ENCODE data around the gene NAALADL2.
"Not testable (repeated sequence)": the region's sequence is repeated elsewhere in the genome, so short reads cannot be mapped to it uniquely, and the experiment has no call there.

NAALADL2 gene

DNA sequence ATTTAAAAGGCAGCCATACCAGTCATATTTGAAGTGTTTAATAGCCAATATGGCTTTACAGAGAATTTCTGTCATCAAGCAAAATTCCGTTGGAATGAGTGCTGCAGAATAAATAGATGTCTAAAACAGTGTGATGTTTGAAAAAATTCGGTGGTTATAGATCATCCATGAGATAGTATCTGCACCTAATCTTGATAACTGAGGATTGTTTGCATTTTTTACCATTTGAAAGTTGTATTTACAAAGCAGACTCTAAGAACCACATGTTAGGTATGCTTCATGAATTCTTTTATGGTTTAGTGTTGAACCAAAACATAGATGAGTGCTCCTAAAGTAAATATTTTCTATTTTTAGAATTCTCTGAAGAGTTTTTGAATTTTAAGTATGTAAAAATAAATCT is 476.1 kb downstream of the NAALADL2 start:
- peak in 1 of 2 experiments; percentile 10 for DNase-seq

DNA sequence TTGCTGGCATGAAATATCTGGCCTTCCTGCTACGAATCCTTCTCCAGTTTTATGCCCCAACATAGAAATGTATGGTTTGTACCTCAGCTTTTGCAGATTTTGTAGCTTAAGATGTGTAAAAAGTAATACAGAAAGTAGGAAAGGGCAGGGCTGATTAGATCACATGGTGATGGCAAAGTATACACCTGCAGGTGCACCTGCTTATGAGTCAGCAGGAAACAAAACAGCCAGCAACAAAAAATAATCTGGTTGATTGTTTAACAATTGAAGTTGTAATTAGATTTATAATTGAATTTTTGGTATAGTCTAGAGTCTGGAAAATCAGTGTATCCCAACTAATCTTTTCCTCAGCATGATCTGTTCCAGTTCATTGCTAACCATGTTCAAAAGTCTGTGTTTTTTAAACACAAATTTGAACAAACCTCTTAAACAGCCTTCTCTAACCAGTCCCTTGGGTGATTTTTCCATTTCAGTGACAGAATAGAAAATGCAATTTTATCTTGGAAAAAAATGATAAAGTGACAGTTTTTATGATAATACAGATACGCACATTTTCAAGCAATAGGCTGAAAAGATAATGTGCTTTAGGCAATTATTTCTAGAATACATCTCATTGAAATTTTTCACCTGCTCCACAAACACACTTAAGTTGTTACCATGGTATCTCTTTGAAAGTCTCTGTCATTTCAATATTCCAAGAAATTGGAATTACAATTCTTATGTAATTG is 477.4 kb downstream of the NAALADL2 start:
- DNase-seq = no peak

DNA sequence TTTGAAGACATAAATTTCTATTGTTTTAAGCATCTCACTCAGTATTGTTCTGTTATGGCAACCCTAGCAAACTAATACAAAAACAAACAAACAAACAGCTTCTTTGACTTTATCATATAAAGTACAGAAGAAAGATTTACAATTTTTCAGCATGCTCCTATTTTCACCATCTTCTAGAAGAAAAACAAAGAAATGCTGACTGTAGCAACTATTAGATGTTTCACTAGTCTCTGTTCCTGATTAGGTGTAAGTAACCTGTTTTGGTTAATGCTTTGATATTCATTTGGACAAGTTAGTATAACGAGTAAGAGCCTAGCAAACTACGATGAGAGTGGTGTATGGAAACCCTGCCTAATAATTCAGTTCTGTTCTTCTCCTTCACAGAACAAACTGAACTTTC is 478.5 kb downstream of the NAALADL2 start:
- no peak for DNase-seq

- DNase-seq = no peak
Measured at GRCh38 chr3:175338775-175339535, 479.8 kb downstream of the NAALADL2 start.

- DNase-seq = no peak
Measured at GRCh38 chr3:175340338-175341015, 481.3 kb downstream of the NAALADL2 start.

- DNase-seq = no peak
Measured at GRCh38 chr3:175342196-175342595, 483.1 kb downstream of the NAALADL2 start.

GRCh38 chr3:175343946-175344345 is 484.8 kb downstream of the NAALADL2 start:
- no peak for DNase-seq

DNA sequence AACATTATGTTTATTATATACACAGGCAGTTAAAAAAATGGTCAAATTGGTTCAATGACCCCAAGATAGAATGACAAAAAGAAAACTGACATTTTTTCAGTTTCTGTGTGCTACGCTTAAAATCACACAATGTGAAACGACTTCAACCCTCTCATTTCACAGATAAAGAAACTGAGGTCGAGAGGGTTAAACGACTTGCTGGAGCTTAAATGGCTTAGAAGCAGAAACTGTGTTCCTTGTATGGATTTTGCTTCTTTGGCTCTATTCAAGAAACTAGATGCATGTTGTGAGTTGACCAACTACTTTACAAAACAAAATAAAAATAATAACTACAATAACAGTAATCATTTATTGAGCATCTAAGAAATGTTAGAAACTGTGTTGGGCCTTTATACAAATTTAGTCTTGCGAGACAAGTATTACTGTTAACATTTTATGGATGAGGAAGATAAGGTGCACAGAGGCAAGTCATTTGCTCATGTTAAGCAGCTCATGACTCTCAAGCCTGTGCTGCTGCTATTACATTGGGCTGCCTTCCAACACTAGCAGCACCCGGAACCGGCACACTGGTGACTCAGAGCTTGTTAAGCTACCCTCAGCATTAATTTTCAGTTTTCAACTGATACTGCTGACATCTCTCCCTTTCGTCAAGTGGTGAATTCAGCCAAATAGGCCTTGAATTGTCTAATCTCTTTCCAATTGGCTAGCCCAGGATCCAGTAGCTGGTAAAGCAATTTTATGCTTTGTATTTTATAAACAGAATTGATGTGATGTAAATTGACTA is 487.6 kb downstream of the NAALADL2 start:
- no peak for DNase-seq

DNA sequence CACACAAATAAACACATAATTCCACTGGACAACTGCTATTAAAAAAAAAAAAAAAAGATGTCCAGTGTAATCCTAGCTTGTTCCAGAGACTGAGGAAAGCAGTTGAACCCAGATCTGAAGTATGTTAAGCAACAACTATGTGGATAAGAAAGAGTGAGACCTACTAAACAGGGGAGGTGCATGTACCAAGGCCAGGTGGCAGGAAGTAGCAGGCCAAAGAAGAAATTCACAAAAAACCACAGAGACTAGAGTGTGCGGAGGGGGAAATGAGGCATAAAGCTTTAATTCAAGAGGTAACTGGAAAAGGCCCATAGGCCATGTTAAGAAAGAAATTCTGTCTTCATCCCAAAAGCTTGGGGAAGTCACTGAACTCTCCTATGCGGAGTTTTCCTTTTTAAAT is 490.0 kb downstream of the NAALADL2 start:
- no peak for DNase-seq

DNA sequence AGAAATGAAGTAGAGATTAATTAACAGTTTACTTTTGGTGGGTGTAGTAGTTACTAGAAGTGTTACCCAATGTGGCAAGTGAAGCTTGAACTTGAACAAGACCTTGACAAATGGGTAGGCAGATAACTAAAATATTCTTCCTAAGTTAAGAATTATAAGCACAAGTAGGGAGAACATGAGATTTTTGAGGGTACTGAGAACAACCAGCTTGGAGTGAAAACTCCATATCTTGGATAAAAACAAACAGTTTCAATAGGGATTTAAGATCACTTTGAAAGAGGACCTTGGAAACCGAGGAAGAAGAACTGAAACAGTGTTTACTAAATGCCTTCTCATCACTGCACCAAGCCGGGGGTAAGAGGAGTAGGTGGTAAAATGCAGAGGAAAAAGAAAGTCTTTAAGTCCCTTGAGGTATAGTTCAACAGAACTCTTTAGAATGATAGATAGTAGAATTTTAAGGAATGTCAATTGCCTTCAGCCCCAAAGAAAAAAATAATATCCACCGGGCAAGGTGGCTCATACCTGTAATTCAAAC is 496.7 kb downstream of the NAALADL2 start:
- no peak for DNase-seq

DNA sequence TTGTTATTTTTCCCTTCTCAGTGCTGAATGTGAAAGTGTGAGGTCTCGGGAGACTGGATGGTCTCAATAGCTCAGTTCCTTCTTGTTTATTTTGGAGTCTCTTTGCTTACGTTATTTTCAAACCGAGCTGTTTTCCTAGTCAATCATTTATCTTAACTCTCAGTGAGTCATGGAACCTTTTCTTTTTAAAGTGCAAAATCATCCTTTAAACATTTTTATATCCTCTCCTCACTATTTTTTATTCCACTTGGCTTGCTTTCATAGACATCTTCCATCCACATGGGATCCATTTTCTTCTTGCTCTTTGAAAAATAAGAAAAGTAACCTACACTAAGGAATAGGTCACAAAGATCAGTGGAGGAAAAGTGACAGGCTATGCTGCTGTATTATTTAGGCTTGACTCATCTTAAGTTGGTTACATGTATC is 497.8 kb downstream of the NAALADL2 start:
- DNase-seq = no peak

- no peak for DNase-seq
Measured at GRCh38 chr3:175357758-175358157, 498.6 kb downstream of the NAALADL2 start.

DNA sequence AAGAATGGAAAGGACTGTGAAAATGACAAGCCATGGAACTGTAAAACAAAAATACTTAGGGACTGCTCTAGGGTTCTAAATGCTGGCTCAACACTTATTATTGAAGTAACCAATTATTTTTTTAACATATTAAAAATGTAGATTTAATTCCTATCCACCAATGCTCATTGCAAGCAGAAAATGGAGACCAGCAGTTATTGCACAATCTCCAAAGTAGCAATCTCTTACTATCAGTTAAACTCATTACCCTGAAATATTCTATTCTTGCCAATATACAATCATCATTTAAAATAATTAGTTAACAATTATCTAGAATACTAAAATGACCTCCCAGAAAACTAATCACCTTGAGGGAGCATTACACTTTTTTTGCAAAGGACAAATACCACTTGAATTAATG is 499.8 kb downstream of the NAALADL2 start:
- DNase-seq = no peak

- DNase-seq = not testable (repeated sequence)
Measured at GRCh38 chr3:175370426-175370825, 511.3 kb downstream of the NAALADL2 start.

GRCh38 chr3:175371187-175371586 is 512.1 kb downstream of the NAALADL2 start:
- DNase-seq = not testable (repeated sequence)

DNA sequence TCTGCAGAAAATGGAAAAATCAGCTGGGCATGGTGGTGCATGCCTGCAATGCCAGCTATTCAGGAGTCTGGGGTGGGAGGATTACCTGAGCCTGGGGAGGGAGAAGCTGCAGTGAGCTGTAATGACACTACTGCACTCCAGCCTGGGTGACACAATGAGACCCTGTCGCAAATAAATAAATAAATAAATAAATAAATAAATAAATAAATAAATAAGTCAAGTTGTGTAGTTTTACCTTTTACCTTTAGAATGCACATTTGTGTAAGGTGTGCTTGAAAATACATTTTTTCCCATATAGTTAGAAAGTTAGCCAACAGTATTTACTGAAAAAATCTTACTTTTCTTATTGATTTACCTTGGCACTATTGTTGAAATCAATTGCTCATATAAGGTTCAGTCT is 515.6 kb downstream of the NAALADL2 start:
- DNase-seq = no peak

GRCh38 chr3:175378348-175378747 is 519.2 kb downstream of the NAALADL2 start:
- no peak for DNase-seq

GRCh38 chr3:175381685-175382084 is 522.6 kb downstream of the NAALADL2 start:
- DNase-seq = no peak

GRCh38 chr3:175383371-175383770 is 524.2 kb downstream of the NAALADL2 start:
- no peak for DNase-seq

DNA sequence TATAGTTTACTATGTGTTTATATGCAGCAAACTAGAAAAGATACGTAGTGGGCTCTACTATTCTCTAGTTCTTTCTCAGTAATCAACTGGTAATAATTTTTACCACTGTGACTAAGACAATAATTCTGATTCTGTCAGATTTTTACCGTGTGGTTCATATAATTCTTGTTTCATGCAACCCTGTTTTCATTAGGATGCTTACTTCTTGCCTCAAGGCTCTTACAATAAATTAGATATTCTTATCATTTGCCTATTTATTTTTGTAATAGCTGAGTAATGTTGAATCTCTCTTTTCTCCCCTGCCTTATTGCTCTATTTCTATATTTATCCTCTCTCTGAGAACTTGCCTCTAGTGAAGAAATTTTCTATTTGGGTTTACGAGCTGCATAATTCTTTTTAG is 524.7 kb downstream of the NAALADL2 start:
- no peak for DNase-seq

- DNase-seq = no peak
Measured at GRCh38 chr3:175384569-175384968, 525.4 kb downstream of the NAALADL2 start.

GRCh38 chr3:175386630-175387029 is 527.5 kb downstream of the NAALADL2 start:
- no peak for DNase-seq

DNA sequence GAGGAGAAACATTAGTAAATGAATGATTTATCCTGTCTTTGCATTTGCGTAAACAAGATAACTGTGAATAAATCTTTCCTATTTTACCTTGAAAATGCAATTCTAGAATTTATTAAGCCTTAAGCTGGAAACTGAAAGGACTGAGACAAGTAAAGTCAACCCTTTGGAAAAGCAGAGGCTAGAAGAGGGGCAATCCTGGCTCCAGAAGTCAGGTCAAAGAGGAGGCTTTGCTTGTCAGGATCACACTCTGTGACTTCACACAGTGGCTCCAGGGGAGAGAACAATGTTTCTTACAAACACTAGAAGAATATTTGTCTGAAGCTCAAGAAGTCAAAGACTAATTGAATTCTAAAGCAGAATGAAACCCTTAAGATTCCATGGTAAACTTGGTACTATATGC is 530.4 kb downstream of the NAALADL2 start:
- DNase-seq = no peak

Measured in NCI-H187 (cell line).